ENCODE measurements around the gene POU3F1.

GRCh38 chr1:38028105-38028591 lies 18.4 kb downstream of the POU3F1 start:
- TF ChIP-seq CTCF (IDR thresholded peaks at IDR 0.05): no peak
- TF ChIP-seq POLR2A (IDR thresholded peaks at IDR 0.05): no peak

Data from thyroid gland (tissue), 4 donors.